Mucosa of gallbladder (tissue), 1 donor: ENCODE measurements around the gene WDR13. TPM values are rescaled to one million over a fixed set of nuclear protein-coding genes. Genes with fewer than 3 reads are reported as not detected.
"Not testable (repeated sequence)": the region's sequence is repeated elsewhere in the genome, so short reads cannot be mapped to it uniquely, and the experiment has no call there.

Experiments used
- DNase-seq: peaks from one replicate; pipeline ENCODE4 v3.0.0-alpha.2; 2020; ENCODE audit warnings: low spot score
- total RNA-seq: library from RNA; stranded (reverse); gene quantifications from one replicate; pipeline ENCODE4 v1.2.1, GENCODE V29; 2021
- donor health status: DM: no; HTN: no; CAD: no.

The WDR13 gene
- total RNA-seq, 1 donor from 2014 or later = 156 TPM

GRCh38 chrX:48592971-48593370, 4.3 kb upstream of the WDR13 start:
- DNase-seq = no peak

GRCh38 chrX:48595929-48596328, 1.4 kb upstream of the WDR13 start:
- DNase-seq = no peak

GRCh38 chrX:48598614-48599013, 1.3 kb downstream of the WDR13 start:
- no peak for DNase-seq

- no peak for DNase-seq
These were observed 2.0 kb downstream of the WDR13 start for GRCh38 chrX:48599341-48599740.

GRCh38 chrX:48600226-48600625, 2.9 kb downstream of the WDR13 start:
- no peak for DNase-seq

- no peak for DNase-seq
These were observed 4.6 kb downstream of the WDR13 start for GRCh38 chrX:48601741-48602394.

GRCh38 chrX:48604701-48605100, 7.4 kb downstream of the WDR13 start:
- no peak for DNase-seq

GRCh38 chrX:48606091-48606490, 8.8 kb downstream of the WDR13 start:
- DNase-seq = no peak

GRCh38 chrX:48611703-48612102, 14.4 kb downstream of the WDR13 start:
- no peak for DNase-seq

- no peak for DNase-seq
These were observed 16.3 kb downstream of the WDR13 start for GRCh38 chrX:48613502-48614160.

- DNase-seq = no peak
These were observed 19.3 kb downstream of the WDR13 start for GRCh38 chrX:48616576-48616975.

- no peak for DNase-seq
These were observed 20.4 kb downstream of the WDR13 start for GRCh38 chrX:48617542-48618340.

GRCh38 chrX:48626401-48627298, 29.4 kb downstream of the WDR13 start:
- no peak for DNase-seq

- DNase-seq = peak; percentile 88
These were observed 34.2 kb downstream of the WDR13 start for GRCh38 chrX:48631376-48632090.

- DNase-seq = no peak
These were observed 34.9 kb downstream of the WDR13 start for GRCh38 chrX:48632207-48632606.

- DNase-seq = no peak
These were observed 39.0 kb downstream of the WDR13 start for GRCh38 chrX:48636301-48636700.

GRCh38 chrX:48636776-48637175, 39.5 kb downstream of the WDR13 start:
- no peak for DNase-seq

GRCh38 chrX:48645669-48646068, 48.4 kb downstream of the WDR13 start:
- DNase-seq = no peak

- DNase-seq = peak; percentile 38
These were observed 51.1 kb downstream of the WDR13 start for GRCh38 chrX:48648336-48648751.

- DNase-seq = no peak
These were observed 51.8 kb downstream of the WDR13 start for GRCh38 chrX:48649102-48649501.

- DNase-seq = not testable (repeated sequence)
These were observed 54.8 kb downstream of the WDR13 start for GRCh38 chrX:48652055-48652579.
